NB4 (cell line): ENCODE measurements around the gene ASIC2.

Experiments
- CTCF ChIP-seq: IDR thresholded peaks from one replicate; pipeline ENCODE4 v1.5.1; 2012; ENCODE audit warnings: low read depth, low read length
- MAX ChIP-seq: IDR thresholded peaks from 2 replicates; pipeline ENCODE4 v1.6.1; 2011; ENCODE audit warnings: low read depth, low read length
- MYC ChIP-seq: IDR thresholded peaks from 2 replicates; pipeline ENCODE4 v1.6.1; 2011; ENCODE audit warnings: low read depth, low read length
- POLR2A ChIP-seq: IDR thresholded peaks from 2 replicates; pipeline ENCODE4 v1.6.1; 2011; ENCODE audit warnings: mild to moderate bottlenecking; ENCODE audit not compliant: insufficient read length; ENCODE audit errors: extremely low read depth

- TF ChIP-seq POLR2A (no peak), MAX (no peak), CTCF (no peak), MYC (no peak)
Observed at GRCh38 chr17:33138627-33139026, 154.5 kb downstream of the ASIC2 start.
